OCI-LY7 (cell line): Measurements from ENCODE around the gene TSG101. TPM values are rescaled to one million over a fixed set of nuclear protein-coding genes. Genes with fewer than 3 reads are reported as not detected.

ENCODE experiments used
- BruUV-seq: library from RNA; stranded (reverse); fragments of 400-500 nt; replicated peaks from 2 replicates; lab custom pipeline; 2021; lab: Mats Ljungman, UMichigan
- CTCF ChIA-PET: fragments of 300-600 bp; sonication (Branson Sonifier 250); formaldehyde crosslinking; loops from one replicate; lab custom pipeline; 2022; ENCODE audit warnings: antibody characterized with exemption; ENCODE audit not compliant: unreplicated experiment; lab: Charles Lee
- POLR2A ChIA-PET: fragments of 300-600 bp; sonication (Branson Sonifier 250); formaldehyde crosslinking; loops from one replicate; lab custom pipeline; 2022; ENCODE audit warnings: antibody characterized with exemption; lab: Charles Lee
- DNase-seq: peaks from one replicate; pipeline ENCODE4 v3.0.0-alpha.2; 2015; ENCODE audit warnings: low spot score
- H2AFZ ChIP-seq: fragments of 200-600 bp; sonication (generic), shearing (Covaris generic); 2 replicates; pipeline ENCODE4 v1.6.1; 2014; ENCODE audit warnings: mild to moderate bottlenecking, antibody characterized with exemption, low read length, moderate library complexity
- H3K27ac ChIP-seq: fragments of 200-600 bp; sonication (generic); 2 replicates; pipeline ENCODE4 v1.5.1; 2014; ENCODE audit warnings: mixed run types, low read depth, mild to moderate bottlenecking, moderate library complexity, low read length, inconsistent platforms; ENCODE audit not compliant: poor library complexity, severe bottlenecking
- H3K36me3 ChIP-seq: fragments of 200-600 bp; sonication (generic); 2 replicates; pipeline ENCODE4 v1.6.1; 2014; ENCODE audit warnings: mild to moderate bottlenecking, antibody characterized with exemption, low read length, moderate library complexity, mixed read lengths; ENCODE audit not compliant: insufficient read depth
- H3K4me1 ChIP-seq: fragments of 200-600 bp; sonication (generic); 2 replicates; pipeline ENCODE4 v1.5.1; 2014; ENCODE audit warnings: mild to moderate bottlenecking, low read length; ENCODE audit not compliant: insufficient read depth, poor library complexity, severe bottlenecking
- H3K4me2 ChIP-seq: fragments of 200-600 bp; sonication (generic); 2 replicates; pipeline ENCODE4 v1.6.1; 2014; ENCODE audit warnings: mild to moderate bottlenecking, low read length
- H3K4me3 ChIP-seq: fragments of 200-600 bp; sonication (generic); 2 replicates; pipeline ENCODE4 v1.5.1; 2014; ENCODE audit warnings: mild to moderate bottlenecking, low read depth, low read length; ENCODE audit not compliant: poor library complexity, severe bottlenecking
- H3K79me2 ChIP-seq: fragments of 200-600 bp; sonication (generic); 2 replicates; pipeline ENCODE4 v1.6.1; 2016; ENCODE audit warnings: low read depth, mild to moderate bottlenecking, low read length, moderate library complexity, mixed read lengths; ENCODE audit not compliant: insufficient read depth
- H3K9me2 ChIP-seq: fragments of 200-600 bp; sonication (generic); 2 replicates; pipeline ENCODE4 v1.6.1; 2016; ENCODE audit warnings: mild to moderate bottlenecking, low read length, mixed read lengths; ENCODE audit not compliant: insufficient read depth
- H3K9me3 ChIP-seq: fragments of 200-600 bp; sonication (generic); 2 replicates; pipeline ENCODE4 v1.6.1; 2014; ENCODE audit warnings: mild to moderate bottlenecking, mixed run types, low read length, mixed read lengths
- H4K20me1 ChIP-seq: fragments of 200-600 bp; sonication (generic); 2 replicates; pipeline ENCODE4 v1.6.1; 2014; ENCODE audit warnings: mild to moderate bottlenecking, antibody characterized with exemption, low read length, moderate library complexity, mixed read lengths; ENCODE audit not compliant: insufficient read depth
- CTCF ChIP-seq: fragments of 200-600 bp; sonication (generic); conservative IDR thresholded peaks from 2 replicates; pipeline ENCODE4 v1.5.1; 2014; ENCODE audit warnings: mild to moderate bottlenecking, antibody characterized with exemption, low read length, moderate library complexity, mixed read lengths
- EZH2phosphoT487 ChIP-seq: fragments of 200-600 bp; sonication (generic); IDR thresholded peaks from 2 replicates; pipeline ENCODE4 v1.6.1; 2018; ENCODE audit warnings: low read depth, borderline replicate concordance, mild to moderate bottlenecking, mixed run types, antibody characterized with exemption, low read length, moderate library complexity, mixed read lengths
- intact Hi-C: fragments of 100-400 bp; cut with micrococcal nuclease; formaldehyde crosslinking; loops from one replicate; pipeline ENCODE4 v1.10.0; 2022; ENCODE audit not compliant: unreplicated experiment
- total RNA-seq, 2 experiments: library from RNA; depleted of rRNA in 1 of 2; stranded (reverse); fragments of >200 nt in 1 of 2; shearing (Covaris generic) in 1 of 2; gene quantifications; 2 replicates each; pipeline ENCODE4 v1.2.3, GENCODE V29; 2014 to 2022

The TSG101 gene
- total RNA-seq, 2 experiments from 2014 or later = 54.2 to 96.8 TPM

GRCh38 chr11:18466402-18466801 is 60.3 kb downstream of the TSG101 start:
- CTCF ChIA-PET = no interaction called here
- no TSS peak for BruUV-seq

GRCh38 chr11:18463439-18463838 is 63.3 kb downstream of the TSG101 start:
- Histone ChIP-seq H3K4me3 (no peak overlapping the region), H3K9me3 (no peaks in the 10 kb centered on the region), H3K9me2 (no peaks in the 10 kb centered on the region), H3K4me1 (no peaks in the 10 kb centered on the region), H4K20me1 (no peaks in the 10 kb centered on the region), H2AFZ (no peak overlapping the region), H3K79me2 (no peaks in the 10 kb centered on the region), H3K36me3 (no peaks in the 10 kb centered on the region), H3K4me2 (no peak overlapping the region), H3K27ac (no peak overlapping the region)
- intact Hi-C loops = no loop called here
- POLR2A ChIA-PET = interaction anchor here (0.6 to 1.2 kb wide), 4 partner anchors 14 to 127 kb away, joined by 3 to 4 read pairs (median 3); partner anchors contain the start of gene TSG101
- BruUV-seq = no TSS peak
- no peak for DNase-seq
- no peak for TF ChIP-seq CTCF
- CTCF ChIA-PET = no interaction called here

More at GRCh38 chr11:18466402-18466801, 60.3 kb downstream of the TSG101 start:
- POLR2A ChIA-PET = interaction anchor here (0.8 kb wide), 1 partner anchor 18 kb away, joined by 3 read pairs; no protein-coding TSS in a partner anchor
- H3K9me3 ChIP-seq = no peaks in the 10 kb centered on the region
- H3K36me3 ChIP-seq = no peaks in the 10 kb centered on the region
- H3K4me1 ChIP-seq = no peaks in the 10 kb centered on the region
- intact Hi-C loops = no loop called here
- no peak overlapping the region for H3K27ac ChIP-seq
- no peaks in the 10 kb centered on the region for H3K9me2 ChIP-seq
- no peak for TF ChIP-seq CTCF
- no peak for TF ChIP-seq EZH2phosphoT487
- H2AFZ ChIP-seq = no peak overlapping the region
- H3K4me2 ChIP-seq = no peak overlapping the region
- no peak for DNase-seq
- H3K79me2 ChIP-seq = no peaks in the 10 kb centered on the region
- H4K20me1 ChIP-seq = no peaks in the 10 kb centered on the region
- no peak overlapping the region for H3K4me3 ChIP-seq

- DNase-seq = no peak
- BruUV-seq = no TSS peak
Observed at GRCh38 chr11:18461909-18462308, 64.8 kb downstream of the TSG101 start.

More at GRCh38 chr11:18461909-18462308, 64.8 kb downstream of the TSG101 start:
- Histone ChIP-seq H3K79me2 (no peaks in the 10 kb centered on the region), H3K27ac (no peak overlapping the region), H3K9me2 (no peaks in the 10 kb centered on the region), H3K36me3 (no peaks in the 10 kb centered on the region), H3K4me1 (no peaks in the 10 kb centered on the region), H4K20me1 (no peaks in the 10 kb centered on the region), H3K4me2 (no peak overlapping the region), H3K9me3 (no peaks in the 10 kb centered on the region), H3K4me3 (no peak overlapping the region), H2AFZ (no peak overlapping the region)
- intact Hi-C loops = no loop called here
- CTCF ChIA-PET = no interaction called here
- POLR2A ChIA-PET = interaction anchor here (0.7 kb wide), 2 partner anchors 10 to 164 kb away, joined by 4 to 5 read pairs; no protein-coding TSS in a partner anchor
- TF ChIP-seq EZH2phosphoT487 (no peak), CTCF (no peak)
